Progenitor cell of endocrine pancreas (in vitro differentiated cells): ENCODE data around the gene KIF9. TPM values are rescaled to one million over a fixed set of nuclear protein-coding genes. Genes with fewer than 3 reads are reported as not detected.
"Not testable (repeated sequence)": the region's sequence is repeated elsewhere in the genome, so short reads cannot be mapped to it uniquely, and the experiment has no call there.

ENCODE experiments used
- DNase-seq: peaks from one replicate; pipeline ENCODE4 v3.0.0; 2021; ENCODE audit warnings: low spot score; ENCODE audit not compliant: unreplicated experiment
- H3K27ac Mint-ChIP-seq: 2 replicates; pipeline ENCODE4 v1.8.0; 2021; ENCODE audit warnings: mild to moderate bottlenecking, moderate library complexity, mixed read lengths
- H3K27me3 Mint-ChIP-seq: 2 replicates; pipeline ENCODE4 v1.8.0; 2021; ENCODE audit warnings: mixed read lengths
- H3K36me3 Mint-ChIP-seq: 2 replicates; pipeline ENCODE4 v1.8.0; 2022; ENCODE audit warnings: mixed read lengths; ENCODE audit not compliant: insufficient read depth
- H3K4me1 Mint-ChIP-seq: 2 replicates; pipeline ENCODE4 v1.8.0; 2021; ENCODE audit warnings: low read depth, mixed read lengths
- H3K4me3 Mint-ChIP-seq: 2 replicates; pipeline ENCODE4 v1.8.0; 2021; ENCODE audit warnings: low read depth, mild to moderate bottlenecking, moderate library complexity, mixed read lengths
- H3K9me3 Mint-ChIP-seq: 2 replicates; pipeline ENCODE4 v1.8.0; 2021; ENCODE audit warnings: low read depth, mixed read lengths
- total RNA-seq: library from RNA; stranded (reverse); gene quantifications from 2 replicates; pipeline ENCODE4 v1.2.1, GENCODE V29; 2021
- TF ChIP-seq, protein P1 (sequence below): fragments of 200-600 bp; sonication (generic); IDR thresholded peaks from one replicate; pipeline ENCODE4 v1.5.0; 2021; ENCODE audit warnings: antibody characterized with exemption, mild to moderate bottlenecking; ENCODE audit not compliant: unreplicated experiment

The KIF9 gene
- total RNA-seq, 1 donor from 2014 or later: 14.2 TPM

DNA sequence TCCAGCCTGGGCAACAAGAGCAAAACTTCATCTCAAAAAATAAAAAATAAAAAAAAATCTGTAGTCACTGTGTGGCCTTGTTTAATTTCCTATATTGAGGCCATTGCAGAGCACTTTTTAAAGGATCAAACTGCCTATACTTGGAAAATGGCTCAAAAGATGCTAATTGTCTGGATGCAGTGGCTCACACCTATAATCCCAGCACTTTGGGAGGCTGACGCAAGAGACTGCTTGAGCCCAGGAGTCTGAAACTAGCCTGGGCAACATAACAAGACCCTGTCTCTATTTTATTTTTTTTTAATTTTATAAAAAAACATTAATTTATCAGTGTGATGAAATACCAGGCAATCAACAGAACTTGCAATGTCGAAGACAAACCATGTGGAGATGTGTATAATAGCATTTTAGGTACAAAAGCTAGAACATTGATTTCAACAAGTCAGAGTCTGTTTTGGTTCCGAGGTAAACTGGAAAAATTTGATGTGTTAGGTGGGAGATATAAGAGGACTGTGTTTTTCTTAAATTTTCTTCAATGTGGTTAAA lies 71.7 kb downstream of the KIF9 start:
- Mint-ChIP-seq H3K27me3 (no peaks in the 10 kb centered on the region), H3K4me3 (no peak overlapping the region), H3K9me3 (no peaks in the 10 kb centered on the region), H3K36me3 (no peaks in the 10 kb centered on the region), H3K27ac (no peak overlapping the region), H3K4me1 (peaks cover 1% of the 10 kb centered on the region)
- TF ChIP-seq, protein P1, sequence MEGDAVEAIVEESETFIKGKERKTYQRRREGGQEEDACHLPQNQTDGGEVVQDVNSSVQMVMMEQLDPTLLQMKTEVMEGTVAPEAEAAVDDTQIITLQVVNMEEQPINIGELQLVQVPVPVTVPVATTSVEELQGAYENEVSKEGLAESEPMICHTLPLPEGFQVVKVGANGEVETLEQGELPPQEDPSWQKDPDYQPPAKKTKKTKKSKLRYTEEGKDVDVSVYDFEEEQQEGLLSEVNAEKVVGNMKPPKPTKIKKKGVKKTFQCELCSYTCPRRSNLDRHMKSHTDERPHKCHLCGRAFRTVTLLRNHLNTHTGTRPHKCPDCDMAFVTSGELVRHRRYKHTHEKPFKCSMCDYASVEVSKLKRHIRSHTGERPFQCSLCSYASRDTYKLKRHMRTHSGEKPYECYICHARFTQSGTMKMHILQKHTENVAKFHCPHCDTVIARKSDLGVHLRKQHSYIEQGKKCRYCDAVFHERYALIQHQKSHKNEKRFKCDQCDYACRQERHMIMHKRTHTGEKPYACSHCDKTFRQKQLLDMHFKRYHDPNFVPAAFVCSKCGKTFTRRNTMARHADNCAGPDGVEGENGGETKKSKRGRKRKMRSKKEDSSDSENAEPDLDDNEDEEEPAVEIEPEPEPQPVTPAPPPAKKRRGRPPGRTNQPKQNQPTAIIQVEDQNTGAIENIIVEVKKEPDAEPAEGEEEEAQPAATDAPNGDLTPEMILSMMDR: no peak
- DNase-seq: no peak

- not testable (repeated sequence) for H3K4me1 Mint-ChIP-seq, H3K4me3 Mint-ChIP-seq, H3K27me3 Mint-ChIP-seq, H3K27ac Mint-ChIP-seq, H3K9me3 Mint-ChIP-seq, DNase-seq, H3K36me3 Mint-ChIP-seq
These were observed 76.6 kb downstream of the KIF9 start for GRCh38 chr3:47206022-47206421.

DNA sequence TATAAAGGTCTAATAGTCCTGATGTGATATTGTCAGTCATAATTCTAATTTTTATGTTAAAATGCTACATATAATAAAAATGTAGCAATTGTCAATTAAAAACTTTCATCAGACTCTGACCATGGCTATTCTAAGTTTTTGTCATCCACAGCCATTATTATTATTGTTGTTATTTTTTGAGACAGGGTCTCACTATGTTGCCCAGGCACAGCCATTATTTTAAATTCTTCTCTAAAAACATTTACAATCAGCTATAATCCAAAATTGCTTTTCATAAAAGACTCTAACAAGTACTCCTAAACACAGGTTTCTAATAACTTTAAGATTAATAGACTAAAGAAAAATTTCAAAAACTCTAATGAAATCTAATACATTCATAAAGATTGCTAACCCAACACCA lies 77.7 kb downstream of the KIF9 start:
- no peaks in the 10 kb centered on the region for H3K27me3 Mint-ChIP-seq
- H3K36me3 Mint-ChIP-seq: no peaks in the 10 kb centered on the region
- H3K4me1 Mint-ChIP-seq: no peaks in the 10 kb centered on the region
- H3K9me3 Mint-ChIP-seq: no peaks in the 10 kb centered on the region
- H3K27ac Mint-ChIP-seq: no peak overlapping the region
- TF ChIP-seq, protein P1: no peak
- H3K4me3 Mint-ChIP-seq: no peak overlapping the region
- DNase-seq: no peak

GRCh38 chr3:47202542-47202941 lies 80.1 kb downstream of the KIF9 start:
- Mint-ChIP-seq H3K36me3 (no peaks in the 10 kb centered on the region), H3K4me1 (no peaks in the 10 kb centered on the region), H3K4me3 (no peak overlapping the region), H3K9me3 (no peaks in the 10 kb centered on the region), H3K27ac (no peak overlapping the region), H3K27me3 (no peaks in the 10 kb centered on the region)
- no peak for DNase-seq
- TF ChIP-seq, protein P1: no peak

DNA sequence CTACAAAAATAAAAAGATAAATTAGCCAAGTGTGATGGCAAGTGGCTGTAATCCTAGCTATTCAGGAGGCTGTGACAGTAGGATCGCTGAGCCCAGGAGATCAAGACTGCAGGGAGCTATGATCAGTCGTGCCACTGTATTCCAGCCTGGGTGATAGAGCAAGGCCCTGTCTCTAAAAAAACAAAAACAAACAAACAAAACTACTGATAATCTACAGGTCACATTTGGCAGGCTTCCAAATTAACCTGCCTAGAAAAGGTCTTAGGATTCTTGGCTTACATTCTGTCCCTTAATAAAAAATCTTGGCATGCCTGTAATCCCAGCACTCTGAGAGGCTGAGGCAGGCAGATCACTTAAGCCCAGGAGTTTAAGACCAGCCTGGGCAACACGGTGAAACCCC lies 85.3 kb downstream of the KIF9 start:
- no peak for DNase-seq
- Mint-ChIP-seq H3K4me1 (no peaks in the 10 kb centered on the region), H3K27ac (no peak overlapping the region), H3K4me3 (no peak overlapping the region), H3K36me3 (peaks cover 6% of the 10 kb centered on the region), H3K9me3 (no peaks in the 10 kb centered on the region), H3K27me3 (no peaks in the 10 kb centered on the region)
- TF ChIP-seq, protein P1: no peak

GRCh38 chr3:47194994-47195393 lies 87.6 kb downstream of the KIF9 start:
- Mint-ChIP-seq H3K4me3 (no peak overlapping the region), H3K27me3 (no peaks in the 10 kb centered on the region), H3K4me1 (no peaks in the 10 kb centered on the region), H3K27ac (no peak overlapping the region), H3K36me3 (peaks cover 6% of the 10 kb centered on the region), H3K9me3 (no peaks in the 10 kb centered on the region)
- no peak for DNase-seq
- TF ChIP-seq, protein P1: no peak
